ENCODE measurements around the gene COPZ1. TPM values are rescaled to one million over a fixed set of nuclear protein-coding genes. Genes with fewer than 3 reads are reported as not detected.
A peak's percentile ranks its signal among the peaks of the same experiment; 100 is the strongest.
"Not testable (repeated sequence)": the region's sequence is repeated elsewhere in the genome, so short reads cannot be mapped to it uniquely, and the experiment has no call there.

Gene COPZ1
- total and polyA plus RNA-seq, 2 experiments from 2014 or later, result 164 to 207 TPM

DNA sequence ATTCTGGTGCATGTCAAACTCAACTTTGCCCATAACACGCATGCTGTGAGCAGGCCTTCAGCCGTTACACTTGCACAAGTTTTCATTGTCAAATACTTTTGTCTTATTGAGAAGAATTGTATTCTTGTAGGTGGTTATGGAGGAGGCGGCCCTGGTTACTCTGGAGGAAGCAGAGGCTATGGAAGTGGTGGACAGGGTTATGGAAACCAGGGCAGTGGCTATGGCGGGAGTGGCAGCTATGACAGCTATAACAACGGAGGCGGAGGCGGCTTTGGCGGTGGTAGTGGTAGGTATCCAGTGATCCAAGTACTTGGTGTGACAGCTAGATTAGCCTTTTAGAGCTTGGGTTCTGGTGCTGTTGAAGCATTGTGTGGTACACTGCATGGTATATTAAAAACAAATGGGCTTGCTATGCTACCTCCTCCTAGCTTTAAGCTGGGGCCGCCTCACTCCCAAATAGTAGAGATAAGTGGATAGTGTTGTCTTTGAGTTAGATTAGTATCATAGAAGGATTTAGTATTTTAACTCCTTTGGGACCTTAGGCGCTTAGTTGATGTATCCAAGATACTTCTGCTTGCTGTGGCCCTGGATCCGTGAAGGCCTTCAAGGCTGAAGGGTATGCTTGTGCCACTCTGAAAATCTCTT is 41.9 kb upstream of the COPZ1 start:
- TF ChIP-seq, protein P1, sequence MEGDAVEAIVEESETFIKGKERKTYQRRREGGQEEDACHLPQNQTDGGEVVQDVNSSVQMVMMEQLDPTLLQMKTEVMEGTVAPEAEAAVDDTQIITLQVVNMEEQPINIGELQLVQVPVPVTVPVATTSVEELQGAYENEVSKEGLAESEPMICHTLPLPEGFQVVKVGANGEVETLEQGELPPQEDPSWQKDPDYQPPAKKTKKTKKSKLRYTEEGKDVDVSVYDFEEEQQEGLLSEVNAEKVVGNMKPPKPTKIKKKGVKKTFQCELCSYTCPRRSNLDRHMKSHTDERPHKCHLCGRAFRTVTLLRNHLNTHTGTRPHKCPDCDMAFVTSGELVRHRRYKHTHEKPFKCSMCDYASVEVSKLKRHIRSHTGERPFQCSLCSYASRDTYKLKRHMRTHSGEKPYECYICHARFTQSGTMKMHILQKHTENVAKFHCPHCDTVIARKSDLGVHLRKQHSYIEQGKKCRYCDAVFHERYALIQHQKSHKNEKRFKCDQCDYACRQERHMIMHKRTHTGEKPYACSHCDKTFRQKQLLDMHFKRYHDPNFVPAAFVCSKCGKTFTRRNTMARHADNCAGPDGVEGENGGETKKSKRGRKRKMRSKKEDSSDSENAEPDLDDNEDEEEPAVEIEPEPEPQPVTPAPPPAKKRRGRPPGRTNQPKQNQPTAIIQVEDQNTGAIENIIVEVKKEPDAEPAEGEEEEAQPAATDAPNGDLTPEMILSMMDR (IDR thresholded peaks at IDR 0.05; ENCODE audit: poor library complexity), result no peak
- TF ChIP-seq EZH2 (IDR thresholded peaks at IDR 0.05; ENCODE audit: borderline replicate concordance) (no peak), EZH2phosphoT487 (IDR thresholded peaks at IDR 0.05; ENCODE audit: low read depth, severe bottlenecking, unreplicated experiment) (no peak)
- H3K9me3 ChIP-seq (ENCODE audit: low read depth), result no peaks in the 10 kb centered on the region
- H3K4me3 ChIP-seq, result peak overlapping the region; percentile 58
- H3K79me2 ChIP-seq, result peaks cover 54% of the 10 kb centered on the region
- DNase-seq (ENCODE audit: low spot score), result no peak
- H2AFZ ChIP-seq, result no peak overlapping the region
- H4K20me1 ChIP-seq (ENCODE audit: insufficient read depth, poor library complexity, severe bottlenecking), result peaks cover 62% of the 10 kb centered on the region
- H3K4me1 ChIP-seq (ENCODE audit: insufficient read depth), result peaks cover 37% of the 10 kb centered on the region
- no peaks in the 10 kb centered on the region for H3K27me3 ChIP-seq
- WGBS (ENCODE audit: low lambda C conversion rate, missing lambda C conversion rate), result 24% methylated on average over 11 of the region's 11 CpGs
- H3K4me2 ChIP-seq, result peak overlapping the region; percentile 94
- no peaks in the 10 kb centered on the region for H3K9me2 ChIP-seq (replicated peaks; ENCODE audit: insufficient read depth)
- H3K27ac ChIP-seq, result no peak overlapping the region
- no peaks in the 10 kb centered on the region for H3K36me3 ChIP-seq (replicated peaks; ENCODE audit: insufficient read depth, low read depth)

- WGBS (ENCODE audit: low lambda C conversion rate, missing lambda C conversion rate), result 56% methylated on average over 1 of the region's 2 CpGs
- H2AFZ ChIP-seq; H3K9me2 ChIP-seq (replicated peaks; ENCODE audit: insufficient read depth); H3K27ac ChIP-seq; DNase-seq (ENCODE audit: low spot score); H3K9me3 ChIP-seq (ENCODE audit: low read depth); H3K27me3 ChIP-seq; H3K36me3 ChIP-seq (replicated peaks; ENCODE audit: insufficient read depth, low read depth): not testable (repeated sequence)
- Histone ChIP-seq H3K4me3 (peak overlapping the region; percentile 58), H3K4me1 (ENCODE audit: insufficient read depth) (peaks cover 35% of the 10 kb centered on the region), H3K79me2 (peaks cover 44% of the 10 kb centered on the region), H3K4me2 (peak overlapping the region; percentile 94), H4K20me1 (ENCODE audit: insufficient read depth, poor library complexity, severe bottlenecking) (peaks cover 62% of the 10 kb centered on the region)
Observed at GRCh38 chr12:54284070-54284780, 40.7 kb upstream of the COPZ1 start.

GRCh38 chr12:54285150-54286041 is 39.5 kb upstream of the COPZ1 start:
- H3K36me3 ChIP-seq (replicated peaks; ENCODE audit: insufficient read depth, low read depth), result no peaks in the 10 kb centered on the region
- peaks cover 44% of the 10 kb centered on the region for H3K79me2 ChIP-seq
- no peaks in the 10 kb centered on the region for H3K9me3 ChIP-seq (ENCODE audit: low read depth)
- H3K27ac ChIP-seq, result peak overlapping the region; percentile 54
- no peak for DNase-seq (ENCODE audit: low spot score)
- 67% methylated on average over 5 of the region's 5 CpGs for WGBS (ENCODE audit: low lambda C conversion rate, missing lambda C conversion rate)
- peaks cover 35% of the 10 kb centered on the region for H3K4me1 ChIP-seq (ENCODE audit: insufficient read depth)
- H3K9me2 ChIP-seq (replicated peaks; ENCODE audit: insufficient read depth), result no peaks in the 10 kb centered on the region
- H3K4me2 ChIP-seq, result peak overlapping the region; percentile 94
- no peak overlapping the region for H3K4me3 ChIP-seq
- peaks cover 62% of the 10 kb centered on the region for H4K20me1 ChIP-seq (ENCODE audit: insufficient read depth, poor library complexity, severe bottlenecking)
- no peak for TF ChIP-seq EZH2 (IDR thresholded peaks at IDR 0.05; ENCODE audit: borderline replicate concordance)
- TF ChIP-seq EZH2phosphoT487 (IDR thresholded peaks at IDR 0.05; ENCODE audit: low read depth, severe bottlenecking, unreplicated experiment), result no peak
- TF ChIP-seq, protein P1 (IDR thresholded peaks at IDR 0.05; ENCODE audit: poor library complexity), result peak; percentile 45
- no peaks in the 10 kb centered on the region for H3K27me3 ChIP-seq
- H2AFZ ChIP-seq, result no peak overlapping the region
